Suprapubic skin (tissue), 4 donors: ENCODE measurements around the gene TMEM145. TPM values are rescaled to one million over a fixed set of nuclear protein-coding genes. Genes with fewer than 3 reads are reported as not detected.

Source experiments
- DNase-seq, 2 donors: peaks; one replicate each; pipeline ENCODE4 v3.0.0-alpha.2; 2019; ENCODE audit warnings: low spot score in 2 of 2
- H3K27ac ChIP-seq: fragments of 200-600 bp; sonication (generic); one replicate; pipeline ENCODE4 v1.5.1; 2019
- H3K27me3 ChIP-seq: fragments of 200-600 bp; sonication (generic); one replicate; pipeline ENCODE4 v1.5.1; 2019
- H3K36me3 ChIP-seq: fragments of 200-600 bp; sonication (generic); one replicate; pipeline ENCODE4 v1.5.1; 2019
- H3K4me1 ChIP-seq: fragments of 200-600 bp; sonication (generic); one replicate; pipeline ENCODE4 v1.5.1; 2019
- H3K4me3 ChIP-seq: fragments of 200-600 bp; sonication (generic); one replicate; pipeline ENCODE4 v1.5.1; 2019; ENCODE audit warnings: mild to moderate bottlenecking
- H3K9me3 ChIP-seq: fragments of 200-600 bp; sonication (generic); one replicate; pipeline ENCODE4 v1.5.1; 2019
- CTCF ChIP-seq, 2 donors: fragments of 200-600 bp in 1 of 2; fragments of 450-650 bp in 1 of 2; sonication (generic) in 1 of 2; IDR thresholded peaks; one replicate each; pipeline ENCODE4 v1.5.1; 2016 to 2019; ENCODE audit warnings: antibody characterized with exemption in 2 of 2, mild to moderate bottlenecking in 1 of 2, moderate library complexity in 1 of 2
- EP300 ChIP-seq: sonication (generic); formaldehyde crosslinking; IDR thresholded peaks from one replicate; pipeline ENCODE4 v1.6.1; 2017; ENCODE audit warnings: antibody characterized with exemption
- POLR2A ChIP-seq, 2 donors: fragments of 450-650 bp; IDR thresholded peaks; one replicate each; pipeline ENCODE4 v1.6.1; 2017; ENCODE audit warnings: antibody characterized with exemption in 2 of 2, mild to moderate bottlenecking in 2 of 2, moderate library complexity in 2 of 2
- POLR2AphosphoS5 ChIP-seq, 3 donors: sonication (generic); formaldehyde crosslinking; IDR thresholded peaks; one replicate each; pipeline ENCODE4 v1.6.1; 2017; ENCODE audit warnings: antibody characterized with exemption in 3 of 3
- WGBS: methylation state at CpG from one replicate; pipeline ENCODE4 v1.1.5; 2018; 5-methylcytosine and 5-hydroxymethylcytosine counted together
- total RNA-seq, 4 donors: library from RNA; depleted of rRNA; stranded (reverse); fragments of >200 nt; gene quantifications; one replicate each; pipeline ENCODE4 v1.1.0, GENCODE V29; 2016

TMEM145 gene
- total RNA-seq, 4 donors from 2014 or later: 4.2 TPM; not detected in 3

GRCh38 chr19:42271861-42272534 is 41.1 kb upstream of the TMEM145 start:
- Histone ChIP-seq H3K36me3 (peaks cover 29% of the 10 kb centered on the region), H3K27me3 (no peaks in the 10 kb centered on the region), H3K27ac (peak overlapping the region; percentile 100), H3K4me3 (no peak overlapping the region), H3K4me1 (peaks cover 60% of the 10 kb centered on the region), H3K9me3 (no peaks in the 10 kb centered on the region)
- TF ChIP-seq EP300 (no peak), POLR2A (IDR thresholded peaks at IDR 0.05) (no peak), POLR2AphosphoS5 (IDR thresholded peaks at IDR 0.05) (no peak), CTCF (IDR thresholded peaks at IDR 0.05) (no peak)
- peak; percentile 67 to 78 for DNase-seq
- 87% methylated on average over 22 of the region's 35 CpGs for WGBS

- DNase-seq: no peak
- Histone ChIP-seq H3K9me3 (no peaks in the 10 kb centered on the region), H3K4me3 (no peak overlapping the region), H3K36me3 (peaks cover 29% of the 10 kb centered on the region), H3K27ac (no peak overlapping the region), H3K27me3 (no peaks in the 10 kb centered on the region), H3K4me1 (peaks cover 63% of the 10 kb centered on the region)
- 75% methylated on average over 4 of the region's 9 CpGs for WGBS
- TF ChIP-seq EP300: no peak
- TF ChIP-seq POLR2A (IDR thresholded peaks at IDR 0.05): no peak
- TF ChIP-seq CTCF (IDR thresholded peaks at IDR 0.05): no peak
- TF ChIP-seq POLR2AphosphoS5 (IDR thresholded peaks at IDR 0.05): no peak
Measured at GRCh38 chr19:42272535-42272897, 40.6 kb upstream of the TMEM145 start.

GRCh38 chr19:42272989-42273406 is 40.1 kb upstream of the TMEM145 start:
- Histone ChIP-seq H3K4me1 (peaks cover 63% of the 10 kb centered on the region), H3K4me3 (no peak overlapping the region), H3K9me3 (no peaks in the 10 kb centered on the region), H3K27ac (no peak overlapping the region), H3K27me3 (no peaks in the 10 kb centered on the region), H3K36me3 (peaks cover 29% of the 10 kb centered on the region)
- WGBS: 95% methylated on average over 21 of the region's 23 CpGs
- TF ChIP-seq CTCF (IDR thresholded peaks at IDR 0.05): no peak
- TF ChIP-seq POLR2A (IDR thresholded peaks at IDR 0.05): no peak
- no peak for TF ChIP-seq EP300
- TF ChIP-seq POLR2AphosphoS5 (IDR thresholded peaks at IDR 0.05): no peak
- DNase-seq: peak; percentile 59 to 80

- Histone ChIP-seq H3K27ac (no peak overlapping the region), H3K4me3 (no peak overlapping the region), H3K27me3 (no peaks in the 10 kb centered on the region), H3K4me1 (peaks cover 68% of the 10 kb centered on the region), H3K36me3 (peaks cover 29% of the 10 kb centered on the region), H3K9me3 (no peaks in the 10 kb centered on the region)
- TF ChIP-seq POLR2AphosphoS5 (IDR thresholded peaks at IDR 0.05) (no peak), POLR2A (IDR thresholded peaks at IDR 0.05) (no peak), EP300 (no peak), CTCF (IDR thresholded peaks at IDR 0.05) (no peak)
- WGBS: 91% methylated on average over 41 of the region's 43 CpGs
- peak in 1 of 2 donors; percentile 62 for DNase-seq
Measured at GRCh38 chr19:42273407-42274064, 39.6 kb upstream of the TMEM145 start.

- no peaks in the 10 kb centered on the region for H3K27me3 ChIP-seq
- no peak overlapping the region for H3K27ac ChIP-seq
- peaks cover 29% of the 10 kb centered on the region for H3K36me3 ChIP-seq
- peak in 1 of 2 donors; percentile 63 for DNase-seq
- no peaks in the 10 kb centered on the region for H3K9me3 ChIP-seq
- WGBS: 91% methylated on average over 14 of the region's 22 CpGs
- TF ChIP-seq POLR2A (IDR thresholded peaks at IDR 0.05) (no peak), CTCF (IDR thresholded peaks at IDR 0.05) (no peak), EP300 (no peak), POLR2AphosphoS5 (IDR thresholded peaks at IDR 0.05) (no peak)
- peaks cover 75% of the 10 kb centered on the region for H3K4me1 ChIP-seq
- H3K4me3 ChIP-seq: no peak overlapping the region
Measured at GRCh38 chr19:42274065-42274682, 38.9 kb upstream of the TMEM145 start.
